Activated CD8-positive, alpha-beta memory T cell treated with anti-CD3 and anti-CD28 coated beads, Interleukin-2, amount 10 ng/mL, durations not matched to agents 7 days and 5 days (primary cell): ENCODE measurements around the gene IGFBP7. TPM values are rescaled to one million over a fixed set of nuclear protein-coding genes. Genes with fewer than 3 reads are reported as not detected.
"Not testable (repeated sequence)": the region's sequence is repeated elsewhere in the genome, so short reads cannot be mapped to it uniquely, and the experiment has no call there.

Source experiments
- ATAC-seq: fragments of 150-1000 bp; cut with Tn5 transposase; one replicate; pipeline ENCODE4 v1.10.0; 2021; ENCODE audit warnings: moderate library complexity
- CTCF ChIA-PET: fragments of 350-600 bp; sonication (Branson Sonifier 250); formaldehyde crosslinking; loops from one replicate; lab custom pipeline; 2021; ENCODE audit warnings: antibody characterized with exemption; lab: Charles Lee
- DNase-seq: peaks from one replicate; pipeline ENCODE4 v3.0.0-alpha.2; 2020
- H3K27ac Mint-ChIP-seq: one replicate; pipeline ENCODE4 v1.8.0; 2021; ENCODE audit warnings: mild to moderate bottlenecking, mixed read lengths
- H3K27me3 Mint-ChIP-seq: one replicate; pipeline ENCODE4 v1.8.0; 2021; ENCODE audit warnings: mixed read lengths
- H3K36me3 Mint-ChIP-seq: one replicate; pipeline ENCODE4 v1.8.0; 2021; ENCODE audit warnings: mild to moderate bottlenecking, mixed read lengths
- H3K4me1 Mint-ChIP-seq: one replicate; pipeline ENCODE4 v1.8.0; 2021; ENCODE audit warnings: mixed read lengths
- H3K4me3 Mint-ChIP-seq: one replicate; pipeline ENCODE4 v1.8.0; 2021; ENCODE audit warnings: mild to moderate bottlenecking, moderate library complexity, mixed read lengths
- H3K9me3 Mint-ChIP-seq: one replicate; pipeline ENCODE4 v1.8.0; 2022; ENCODE audit warnings: low read depth, mixed read lengths
- total RNA-seq, 2 experiments: library from RNA; stranded (reverse); gene quantifications; one replicate each; pipeline ENCODE4 v1.2.3, GENCODE V29; 2021

IGFBP7 gene
- total RNA-seq, 2 experiments from 2014 or later = 0.35 TPM; not detected in 1

- CTCF ChIA-PET = no interaction called here
Observed at GRCh38 chr4:57068237-57068981, 41.8 kb downstream of the IGFBP7 start.

GRCh38 chr4:57065730-57066482, 44.3 kb downstream of the IGFBP7 start:
- H3K27ac Mint-ChIP-seq = no peak overlapping the region
- no peaks in the 10 kb centered on the region for H3K9me3 Mint-ChIP-seq
- no peaks in the 10 kb centered on the region for H3K4me1 Mint-ChIP-seq

More at GRCh38 chr4:57068237-57068981, 41.8 kb downstream of the IGFBP7 start:
- no peaks in the 10 kb centered on the region for H3K9me3 Mint-ChIP-seq
- DNase-seq (no peak), ATAC-seq (no peak)
- no peaks in the 10 kb centered on the region for H3K4me1 Mint-ChIP-seq
- no peak overlapping the region for H3K4me3 Mint-ChIP-seq
- H3K27ac Mint-ChIP-seq = no peak overlapping the region
- peaks cover 11% of the 10 kb centered on the region for H3K27me3 Mint-ChIP-seq
- H3K36me3 Mint-ChIP-seq = no peaks in the 10 kb centered on the region

GRCh38 chr4:57064811-57065711, 45.1 kb downstream of the IGFBP7 start:
- Mint-ChIP-seq H3K27ac (no peak overlapping the region), H3K36me3 (no peaks in the 10 kb centered on the region), H3K4me3 (no peak overlapping the region), H3K4me1 (no peaks in the 10 kb centered on the region), H3K27me3 (peaks cover 17% of the 10 kb centered on the region), H3K9me3 (no peaks in the 10 kb centered on the region)
- CTCF ChIA-PET = interaction anchor here (0.5 kb wide), 1 partner anchor 608 kb away, joined by 3 read pairs; no protein-coding TSS in a partner anchor
- no peak for DNase-seq
- no peak for ATAC-seq

More at GRCh38 chr4:57065730-57066482, 44.3 kb downstream of the IGFBP7 start:
- Mint-ChIP-seq H3K4me3 (no peak overlapping the region), H3K36me3 (no peaks in the 10 kb centered on the region), H3K27me3 (peaks cover 21% of the 10 kb centered on the region)
- no peak for ATAC-seq
- DNase-seq = no peak
- CTCF ChIA-PET = interaction anchor here (0.5 kb wide), 1 partner anchor 607 kb away, joined by 3 read pairs; no protein-coding TSS in a partner anchor

GRCh38 chr4:57064120-57064519, 46.1 kb downstream of the IGFBP7 start:
- no peaks in the 10 kb centered on the region for H3K36me3 Mint-ChIP-seq
- CTCF ChIA-PET = no interaction called here

GRCh38 chr4:57063518-57063917, 46.7 kb downstream of the IGFBP7 start:
- CTCF ChIA-PET = interaction anchor here (0.6 kb wide), 1 partner anchor 323 kb away, joined by 3 read pairs; no protein-coding TSS in a partner anchor
- Mint-ChIP-seq H3K4me1 (no peaks in the 10 kb centered on the region), H3K27ac (no peak overlapping the region), H3K27me3 (peaks cover 26% of the 10 kb centered on the region), H3K9me3 (no peaks in the 10 kb centered on the region), H3K4me3 (no peak overlapping the region), H3K36me3 (no peaks in the 10 kb centered on the region)
- no peak for ATAC-seq
- DNase-seq = no peak

More at GRCh38 chr4:57064120-57064519, 46.1 kb downstream of the IGFBP7 start:
- H3K4me1 Mint-ChIP-seq = no peaks in the 10 kb centered on the region
- H3K27ac Mint-ChIP-seq = no peak overlapping the region
- ATAC-seq (no peak), DNase-seq (no peak)
- H3K4me3 Mint-ChIP-seq = no peak overlapping the region
- peaks cover 20% of the 10 kb centered on the region for H3K27me3 Mint-ChIP-seq
- no peaks in the 10 kb centered on the region for H3K9me3 Mint-ChIP-seq

GRCh38 chr4:57061395-57061794, 48.8 kb downstream of the IGFBP7 start:
- CTCF ChIA-PET = no interaction called here
- Mint-ChIP-seq H3K27ac (no peak overlapping the region), H3K4me3 (no peak overlapping the region), H3K9me3 (no peaks in the 10 kb centered on the region), H3K36me3 (no peaks in the 10 kb centered on the region), H3K4me1 (no peaks in the 10 kb centered on the region), H3K27me3 (peaks cover 38% of the 10 kb centered on the region)
- no peak for ATAC-seq
- no peak for DNase-seq

GRCh38 chr4:57060717-57061067, 49.5 kb downstream of the IGFBP7 start:
- peaks cover 43% of the 10 kb centered on the region for H3K27me3 Mint-ChIP-seq
- H3K9me3 Mint-ChIP-seq, H3K36me3 Mint-ChIP-seq, H3K4me1 Mint-ChIP-seq, DNase-seq, H3K27ac Mint-ChIP-seq, ATAC-seq, CTCF ChIA-PET, H3K4me3 Mint-ChIP-seq: not testable (repeated sequence)

- no peak for DNase-seq
- CTCF ChIA-PET = no interaction called here
- H3K27me3 Mint-ChIP-seq = peaks cover 44% of the 10 kb centered on the region
- H3K27ac Mint-ChIP-seq = no peak overlapping the region
- no peaks in the 10 kb centered on the region for H3K4me1 Mint-ChIP-seq
- H3K36me3 Mint-ChIP-seq = no peaks in the 10 kb centered on the region
- no peaks in the 10 kb centered on the region for H3K9me3 Mint-ChIP-seq
- ATAC-seq = no peak
- H3K4me3 Mint-ChIP-seq = no peak overlapping the region
Observed at GRCh38 chr4:57059890-57060716, 50.1 kb downstream of the IGFBP7 start.

GRCh38 chr4:57055886-57056285, 54.3 kb downstream of the IGFBP7 start:
- CTCF ChIA-PET = no interaction called here
- H3K4me3 Mint-ChIP-seq = no peak overlapping the region

GRCh38 chr4:57053508-57053907, 56.7 kb downstream of the IGFBP7 start:
- CTCF ChIA-PET = no interaction called here
- Mint-ChIP-seq H3K4me3 (no peak overlapping the region), H3K27ac (no peak overlapping the region), H3K9me3 (no peaks in the 10 kb centered on the region), H3K4me1 (no peaks in the 10 kb centered on the region), H3K36me3 (no peaks in the 10 kb centered on the region), H3K27me3 (peaks cover 37% of the 10 kb centered on the region)
- DNase-seq (no peak), ATAC-seq (no peak)

More at GRCh38 chr4:57055886-57056285, 54.3 kb downstream of the IGFBP7 start:
- Mint-ChIP-seq H3K27ac (no peak overlapping the region), H3K27me3 (peaks cover 40% of the 10 kb centered on the region), H3K4me1 (no peaks in the 10 kb centered on the region), H3K36me3 (no peaks in the 10 kb centered on the region), H3K9me3 (no peaks in the 10 kb centered on the region)
- ATAC-seq (no peak), DNase-seq (no peak)

GRCh38 chr4:57051524-57051923, 58.7 kb downstream of the IGFBP7 start:
- H3K9me3 Mint-ChIP-seq = no peaks in the 10 kb centered on the region
- CTCF ChIA-PET = no interaction called here
- ATAC-seq = no peak

GRCh38 chr4:57051095-57051494, 59.1 kb downstream of the IGFBP7 start:
- Mint-ChIP-seq H3K36me3 (no peaks in the 10 kb centered on the region), H3K9me3 (no peaks in the 10 kb centered on the region), H3K27ac (no peak overlapping the region), H3K4me1 (no peaks in the 10 kb centered on the region), H3K27me3 (peaks cover 32% of the 10 kb centered on the region), H3K4me3 (no peak overlapping the region)
- DNase-seq (no peak), ATAC-seq (no peak)
- CTCF ChIA-PET = no interaction called here

More at GRCh38 chr4:57051524-57051923, 58.7 kb downstream of the IGFBP7 start:
- H3K4me1 Mint-ChIP-seq = no peaks in the 10 kb centered on the region
- no peak for DNase-seq
- peaks cover 32% of the 10 kb centered on the region for H3K27me3 Mint-ChIP-seq
- no peaks in the 10 kb centered on the region for H3K36me3 Mint-ChIP-seq
- no peak overlapping the region for H3K27ac Mint-ChIP-seq
- no peak overlapping the region for H3K4me3 Mint-ChIP-seq
